Naive thymus-derived CD8-positive, alpha-beta T cell (primary cell): ENCODE data around the gene GRIK4. TPM values are rescaled to one million over a fixed set of nuclear protein-coding genes. Genes with fewer than 3 reads are reported as not detected.
"Not testable (repeated sequence)": the region's sequence is repeated elsewhere in the genome, so short reads cannot be mapped to it uniquely, and the experiment has no call there.

ENCODE experiments used
- ATAC-seq, 2 donors: fragments of 150-1000 bp; cut with Tn5 transposase in 1 of 2; sonication (Bioruptor Pico), chemical (Tn5 transposase) in 1 of 2; 1 replicate in 1 of 2; 2 replicates in 1 of 2; pipeline ENCODE4 v1.10.0; 2021; ENCODE audit warnings: mild to moderate bottlenecking in 2 of 2, moderate library complexity in 2 of 2
- POLR2A ChIA-PET: fragments of 350-600 bp; sonication (Branson Sonifier 250); formaldehyde crosslinking; loops from one replicate; lab custom pipeline; 2021; ENCODE audit warnings: antibody characterized with exemption; lab: Charles Lee
- DNase-seq, 10 donors: peaks; one replicate each; pipeline versions ENCODE4 v3.0.0 to v3.0.0-alpha.2; 2020 to 2022
- H3K27ac Mint-ChIP-seq, 10 donors: one replicate each; pipeline ENCODE4 v1.8.0; 2020 to 2022; ENCODE audit warnings: mild to moderate bottlenecking in 10 of 10, mixed read lengths in 10 of 10, moderate library complexity in 4 of 10, inconsistent platforms in 1 of 10
- H3K27me3 Mint-ChIP-seq, 5 donors: one replicate each; pipeline ENCODE4 v1.8.0; 2021 to 2022; ENCODE audit warnings: mixed read lengths in 5 of 5
- H3K36me3 Mint-ChIP-seq, 3 donors: one replicate each; pipeline ENCODE4 v1.8.0; 2020 to 2022; ENCODE audit warnings: mixed read lengths in 3 of 3, mild to moderate bottlenecking in 2 of 3, inconsistent platforms in 1 of 3
- H3K4me1 Mint-ChIP-seq, 4 donors: one replicate each; pipeline ENCODE4 v1.8.0; 2021 to 2022; ENCODE audit warnings: mixed read lengths in 4 of 4
- H3K4me3 Mint-ChIP-seq, 10 donors: one replicate each; pipeline ENCODE4 v1.8.0; 2020 to 2022; ENCODE audit warnings: mild to moderate bottlenecking in 10 of 10, mixed read lengths in 10 of 10, moderate library complexity in 6 of 10, inconsistent platforms in 1 of 10
- H3K9me3 Mint-ChIP-seq, 9 donors: one replicate each; pipeline ENCODE4 v1.8.0; 2020 to 2022; ENCODE audit warnings: mixed read lengths in 9 of 9, mild to moderate bottlenecking in 3 of 9, inconsistent platforms in 1 of 9, moderate library complexity in 1 of 9
- polyA plus RNA-seq, 3 donors: library from polyadenylated mRNA; unstranded; fragments of 300-500 nt; fragmentation: Illumina TruSeq; gene quantifications; one replicate each; pipeline ENCODE4 v1.2.3, GENCODE V29; 2021
- total RNA-seq, 8 experiments: library from RNA in 2 of 8; stranded (reverse) in 2 of 8; gene quantifications; one replicate each; pipeline ENCODE4 v1.2.3 and lab custom pipeline; 2021 to 2026

GRIK4 gene
- total and polyA plus RNA-seq, 5 experiments from 2014 or later = not detected

DNA sequence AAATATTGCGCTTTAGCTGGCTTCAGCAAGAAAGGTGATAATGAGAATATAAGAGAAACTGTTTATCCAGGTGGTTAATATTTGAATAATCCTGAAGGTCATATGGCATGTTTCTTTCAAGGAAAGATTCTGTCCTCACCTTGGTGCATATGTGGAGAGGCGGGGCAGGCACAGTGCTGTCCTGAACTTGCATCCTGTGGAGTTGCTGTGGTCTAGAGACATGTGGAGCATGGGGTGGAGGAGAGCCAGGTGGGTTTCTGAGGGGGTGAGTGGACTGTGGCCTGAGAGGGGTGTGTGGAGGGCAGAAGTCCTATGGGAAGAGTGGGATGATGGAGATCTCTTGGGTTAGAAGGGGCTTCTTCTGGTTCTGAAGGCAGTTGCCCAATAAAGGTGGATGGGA lies 65.5 kb downstream of the GRIK4 start:
- H3K27ac Mint-ChIP-seq = no peak overlapping the region
- POLR2A ChIA-PET = no interaction called here
- no peak overlapping the region for H3K4me3 Mint-ChIP-seq
- no peaks in the 10 kb centered on the region for H3K36me3 Mint-ChIP-seq
- DNase-seq = peak in 1 of 10 donors; percentile 6
- ATAC-seq = no peak
- H3K4me1 Mint-ChIP-seq = peaks cover 0 to 3% (median 0%) of the 10 kb centered on the region in 4 donors
- H3K9me3 Mint-ChIP-seq = peaks cover 0 to 3% (median 0%) of the 10 kb centered on the region in 9 donors
- H3K27me3 Mint-ChIP-seq = peaks cover 6 to 42% (median 14%) of the 10 kb centered on the region in 5 donors

DNA sequence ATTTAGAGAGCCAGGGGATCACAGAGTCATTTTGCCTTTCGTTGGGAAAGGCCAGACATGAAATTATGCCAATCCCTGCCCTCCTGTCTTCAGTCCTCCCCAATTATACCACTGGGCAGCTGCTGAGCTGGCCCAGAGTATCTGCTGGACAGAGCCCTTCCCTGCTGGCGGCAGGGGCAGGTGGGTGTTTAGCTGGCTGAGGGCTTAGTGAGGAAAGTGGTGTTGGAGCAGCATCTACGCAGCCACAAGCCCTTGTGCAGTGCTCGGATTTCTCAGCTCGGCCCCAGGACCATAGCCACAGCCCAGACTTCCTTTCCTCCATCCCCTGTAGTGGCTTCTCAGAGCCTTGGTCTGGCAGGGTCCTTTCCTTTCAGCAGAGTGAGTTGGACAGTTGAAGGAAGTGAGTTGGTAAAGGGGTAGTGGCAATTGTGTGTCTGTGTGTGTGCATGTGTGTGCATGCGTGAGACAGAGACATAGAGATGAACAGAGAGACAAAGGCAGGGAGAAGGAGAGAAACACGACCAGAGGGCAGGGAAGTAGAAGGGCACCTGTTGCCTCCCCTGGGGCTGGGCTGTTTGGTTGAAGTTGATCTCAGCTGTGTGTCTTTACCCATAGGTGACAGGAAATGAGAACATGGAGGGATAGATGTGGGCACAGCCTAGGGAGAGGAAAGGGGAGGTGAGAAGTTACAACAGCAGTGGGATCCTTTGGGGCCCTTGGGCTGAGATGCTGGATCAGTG lies 66.2 kb downstream of the GRIK4 start:
- peaks cover 0 to 3% (median 0%) of the 10 kb centered on the region in 9 donors for H3K9me3 Mint-ChIP-seq
- ATAC-seq (no peak), DNase-seq (peak in 1 of 10 donors; percentile 18)
- H3K4me1 Mint-ChIP-seq = peaks cover 0 to 3% (median 0%) of the 10 kb centered on the region in 4 donors
- H3K4me3 Mint-ChIP-seq = no peak overlapping the region
- H3K27me3 Mint-ChIP-seq = peaks cover 6 to 37% (median 14%) of the 10 kb centered on the region in 5 donors
- no peaks in the 10 kb centered on the region for H3K36me3 Mint-ChIP-seq
- H3K27ac Mint-ChIP-seq = no peak overlapping the region
- POLR2A ChIA-PET = no interaction called here

DNA sequence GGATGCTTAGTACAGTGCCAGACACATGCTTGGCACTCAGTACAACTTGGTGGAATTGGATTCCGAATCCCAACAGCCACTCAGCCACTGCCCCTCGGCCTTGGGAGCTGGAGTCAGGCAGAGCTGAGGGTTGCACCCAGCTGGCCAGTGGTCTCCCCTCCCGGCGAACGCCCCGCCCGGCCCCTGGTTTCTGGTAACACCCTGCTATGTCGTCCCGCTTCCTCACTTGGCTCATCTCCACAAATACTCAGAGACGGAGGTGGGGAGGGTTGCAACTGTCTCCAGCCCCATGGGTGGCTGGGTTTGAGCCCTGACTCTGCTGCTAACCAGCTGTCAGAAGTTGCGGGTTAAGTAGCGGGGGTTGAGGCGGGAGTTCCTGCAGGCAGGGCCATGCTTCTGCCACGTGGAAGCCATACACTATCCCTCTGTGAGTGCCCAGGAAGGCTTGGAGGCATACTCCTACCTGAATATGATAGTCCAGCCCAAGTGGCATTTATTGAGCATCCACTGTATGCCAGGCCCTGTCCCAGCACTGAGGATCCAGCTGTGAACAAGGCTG lies 67.1 kb downstream of the GRIK4 start:
- H3K36me3 Mint-ChIP-seq = no peaks in the 10 kb centered on the region
- DNase-seq (peak in 1 of 10 donors; percentile 38), ATAC-seq (no peak)
- POLR2A ChIA-PET = no interaction called here
- H3K27me3 Mint-ChIP-seq = peaks cover 7 to 42% (median 22%) of the 10 kb centered on the region in 5 donors
- peaks cover 0 to 11% (median 7%) of the 10 kb centered on the region in 9 donors for H3K9me3 Mint-ChIP-seq
- no peak overlapping the region for H3K27ac Mint-ChIP-seq
- no peak overlapping the region for H3K4me3 Mint-ChIP-seq
- peaks cover 0 to 3% (median 0%) of the 10 kb centered on the region in 4 donors for H3K4me1 Mint-ChIP-seq

DNA sequence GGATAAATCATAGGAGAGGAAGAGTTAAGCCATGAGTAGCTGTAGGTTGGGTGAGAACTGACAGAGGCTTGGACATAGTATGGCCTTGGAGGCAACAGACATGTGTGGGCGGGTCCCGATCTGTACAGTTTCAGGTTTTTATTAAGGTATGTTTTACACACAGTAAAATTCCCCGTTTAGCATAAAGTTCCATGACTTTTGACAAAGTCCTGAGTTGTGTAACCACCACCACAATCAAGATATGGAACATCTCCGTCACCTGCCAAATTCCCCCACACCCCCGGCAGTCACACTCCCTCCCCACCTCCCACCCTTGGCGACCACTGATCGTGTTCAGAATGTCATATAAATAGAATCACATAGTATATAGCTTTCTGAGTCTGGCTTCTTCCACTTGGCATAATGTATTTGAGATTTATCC lies 68.1 kb downstream of the GRIK4 start:
- peak in 1 of 10 donors; percentile 45 for DNase-seq
- POLR2A ChIA-PET = no interaction called here
- H3K9me3 Mint-ChIP-seq = peaks cover 0 to 17% (median 7%) of the 10 kb centered on the region in 9 donors
- no peak overlapping the region for H3K27ac Mint-ChIP-seq
- no peaks in the 10 kb centered on the region for H3K36me3 Mint-ChIP-seq
- H3K4me3 Mint-ChIP-seq = no peak overlapping the region
- no peak for ATAC-seq
- H3K27me3 Mint-ChIP-seq = peaks cover 11 to 42% (median 24%) of the 10 kb centered on the region in 5 donors
- peaks cover 0 to 3% (median 0%) of the 10 kb centered on the region in 4 donors for H3K4me1 Mint-ChIP-seq

DNA sequence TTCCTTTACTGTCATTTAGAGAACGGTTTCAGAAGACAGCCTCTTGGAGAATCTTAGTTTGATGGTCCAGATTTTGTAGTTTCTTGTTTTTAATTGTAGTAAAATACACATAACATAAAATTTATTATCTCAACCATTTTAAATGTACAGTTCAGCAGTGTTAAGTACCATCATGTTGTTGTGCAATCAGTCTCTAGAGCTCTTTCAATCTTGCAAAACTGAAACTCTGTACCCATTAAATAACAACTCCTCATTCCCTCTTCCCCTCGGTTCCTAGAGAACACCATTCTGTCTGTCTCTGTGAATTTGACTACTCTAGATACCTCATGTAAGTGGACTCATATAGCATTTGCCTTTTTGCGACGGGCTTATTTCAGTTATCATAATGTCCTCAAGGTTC lies 69.8 kb downstream of the GRIK4 start:
- POLR2A ChIA-PET = no interaction called here
- Mint-ChIP-seq H3K9me3 (peaks cover 0 to 18% (median 7%) of the 10 kb centered on the region in 9 donors), H3K4me1 (peaks cover 0 to 3% (median 0%) of the 10 kb centered on the region in 4 donors), H3K4me3 (no peak overlapping the region), H3K36me3 (no peaks in the 10 kb centered on the region), H3K27me3 (peaks cover 14 to 46% (median 29%) of the 10 kb centered on the region in 5 donors), H3K27ac (no peak overlapping the region)
- ATAC-seq (no peak), DNase-seq (no peak)

DNA sequence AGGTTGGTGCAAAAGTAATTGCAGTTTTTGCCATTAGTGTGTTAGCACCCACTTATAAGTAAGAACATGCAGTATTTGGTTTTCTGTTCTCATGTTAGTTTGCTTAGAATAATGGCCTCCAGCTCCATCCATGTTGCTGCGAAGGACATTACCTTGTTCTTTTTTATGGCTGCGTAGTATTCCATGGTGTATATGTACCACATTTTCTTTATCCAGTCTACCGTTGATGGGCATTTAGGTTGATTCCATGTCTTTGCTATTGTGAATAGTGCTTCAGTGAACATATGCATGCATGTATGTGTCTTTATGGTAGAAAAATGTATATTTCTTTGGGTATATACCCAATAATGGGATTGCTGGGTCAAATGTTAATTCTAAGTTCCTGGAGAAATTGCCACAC lies 71.0 kb downstream of the GRIK4 start:
- H3K9me3 Mint-ChIP-seq = peaks cover 0 to 18% (median 7%) of the 10 kb centered on the region in 9 donors
- POLR2A ChIA-PET, H3K36me3 Mint-ChIP-seq, H3K4me1 Mint-ChIP-seq, DNase-seq, ATAC-seq, H3K27ac Mint-ChIP-seq, H3K4me3 Mint-ChIP-seq: not testable (repeated sequence)
- peaks cover 10 to 46% (median 26%) of the 10 kb centered on the region in 5 donors for H3K27me3 Mint-ChIP-seq

DNA sequence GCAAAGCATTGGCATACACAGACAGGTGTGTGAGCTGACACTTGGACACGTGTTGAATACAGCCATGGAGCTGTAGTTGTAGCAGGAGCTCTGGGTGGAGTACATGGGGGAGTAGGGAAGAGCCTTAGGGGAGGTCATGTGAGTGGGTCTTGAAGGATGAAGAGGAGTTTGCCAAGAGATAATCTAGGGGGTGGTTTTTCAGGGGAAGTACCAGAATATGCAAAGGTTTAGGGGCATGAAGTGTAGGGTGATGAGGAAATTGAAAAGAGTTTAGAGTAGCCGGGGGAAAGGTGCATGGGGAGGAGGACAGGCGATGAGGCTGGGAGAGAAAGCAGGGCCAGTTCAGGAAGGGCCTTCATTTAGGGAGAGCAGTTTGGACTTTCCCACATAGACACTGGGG lies 74.5 kb downstream of the GRIK4 start:
- POLR2A ChIA-PET = no interaction called here
- DNase-seq (no peak), ATAC-seq (no peak)
- Mint-ChIP-seq H3K36me3 (no peaks in the 10 kb centered on the region), H3K4me1 (no peaks in the 10 kb centered on the region), H3K27me3 (peaks cover 7 to 47% (median 30%) of the 10 kb centered on the region in 5 donors), H3K27ac (no peak overlapping the region), H3K4me3 (no peak overlapping the region), H3K9me3 (peaks cover 0 to 18% (median 7%) of the 10 kb centered on the region in 9 donors)

DNA sequence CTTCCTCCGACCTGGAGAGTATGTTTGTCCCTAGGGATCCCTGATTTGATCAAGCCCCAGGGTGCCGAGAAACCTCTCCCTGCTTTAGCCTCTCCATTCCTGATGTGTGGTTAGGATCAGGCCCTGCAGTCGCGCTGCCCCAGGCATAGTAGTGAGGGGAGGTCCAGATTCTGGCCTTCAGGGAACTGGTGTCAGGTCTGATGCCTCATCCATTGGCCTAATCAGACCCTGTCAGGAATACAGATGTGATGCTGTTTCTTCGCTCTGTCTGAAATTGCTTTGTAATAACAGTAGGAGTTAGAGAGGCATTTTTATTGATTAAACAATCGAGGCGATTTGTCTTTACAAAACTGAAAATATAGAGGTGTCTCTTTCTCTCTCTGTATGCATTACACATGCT lies 75.2 kb downstream of the GRIK4 start:
- Mint-ChIP-seq H3K36me3 (no peaks in the 10 kb centered on the region), H3K27ac (no peak overlapping the region), H3K4me1 (no peaks in the 10 kb centered on the region), H3K4me3 (no peak overlapping the region), H3K27me3 (peaks cover 7 to 49% (median 34%) of the 10 kb centered on the region in 5 donors), H3K9me3 (peaks cover 0 to 18% (median 7%) of the 10 kb centered on the region in 9 donors)
- DNase-seq (no peak), ATAC-seq (no peak)
- POLR2A ChIA-PET = no interaction called here

DNA sequence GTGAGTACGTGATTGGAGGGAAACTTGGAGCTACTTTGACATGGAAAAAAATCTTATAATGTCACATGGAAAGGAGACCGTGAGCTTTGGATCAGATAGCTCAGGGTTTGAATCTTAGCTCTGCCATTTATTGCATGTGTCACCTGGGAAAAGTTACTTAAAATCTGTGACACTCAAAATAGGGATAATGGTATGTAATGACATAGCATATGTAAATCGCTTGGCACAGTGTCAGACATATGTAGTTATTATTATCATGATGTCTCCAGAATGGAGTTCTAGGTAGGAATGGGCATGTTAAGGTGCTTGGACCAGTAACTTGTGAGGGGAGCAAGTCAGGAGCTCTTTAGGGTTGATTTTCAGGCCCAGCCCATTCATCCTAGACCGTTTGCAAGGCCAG lies 75.8 kb downstream of the GRIK4 start:
- no peaks in the 10 kb centered on the region for H3K36me3 Mint-ChIP-seq
- peaks cover 0 to 18% (median 7%) of the 10 kb centered on the region in 9 donors for H3K9me3 Mint-ChIP-seq
- ATAC-seq (no peak), DNase-seq (peak in 1 of 10 donors; percentile 3)
- no peaks in the 10 kb centered on the region for H3K4me1 Mint-ChIP-seq
- no peak overlapping the region for H3K27ac Mint-ChIP-seq
- POLR2A ChIA-PET = no interaction called here
- no peak overlapping the region for H3K4me3 Mint-ChIP-seq
- peaks cover 7 to 49% (median 37%) of the 10 kb centered on the region in 5 donors for H3K27me3 Mint-ChIP-seq

DNA sequence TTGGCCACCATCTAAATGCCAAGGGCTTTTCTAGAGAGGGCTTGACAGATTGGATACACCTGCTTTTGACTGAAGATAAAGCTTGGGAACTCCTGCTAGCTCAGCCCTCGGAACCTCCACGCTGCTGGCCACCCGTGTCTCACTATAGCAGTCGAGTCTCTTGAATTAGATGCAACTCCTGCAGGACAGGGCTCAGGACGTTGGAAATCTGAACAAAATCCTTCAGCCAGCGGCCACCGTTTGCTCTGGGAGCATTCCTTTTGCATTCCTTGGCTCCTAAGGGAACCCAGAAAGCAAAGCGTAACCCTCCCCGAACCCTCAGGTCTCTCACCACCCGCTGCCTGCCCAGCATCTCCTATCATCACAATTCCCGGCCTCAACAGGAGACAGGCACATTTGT lies 77.8 kb downstream of the GRIK4 start:
- Mint-ChIP-seq H3K4me1 (no peaks in the 10 kb centered on the region), H3K27ac (no peak overlapping the region), H3K9me3 (peaks cover 0 to 3% (median 0%) of the 10 kb centered on the region in 9 donors), H3K36me3 (no peaks in the 10 kb centered on the region), H3K4me3 (no peak overlapping the region), H3K27me3 (peaks cover 8 to 57% (median 31%) of the 10 kb centered on the region in 5 donors)
- ATAC-seq = no peak
- POLR2A ChIA-PET = no interaction called here
- peak in 1 of 10 donors; percentile 3 for DNase-seq

DNA sequence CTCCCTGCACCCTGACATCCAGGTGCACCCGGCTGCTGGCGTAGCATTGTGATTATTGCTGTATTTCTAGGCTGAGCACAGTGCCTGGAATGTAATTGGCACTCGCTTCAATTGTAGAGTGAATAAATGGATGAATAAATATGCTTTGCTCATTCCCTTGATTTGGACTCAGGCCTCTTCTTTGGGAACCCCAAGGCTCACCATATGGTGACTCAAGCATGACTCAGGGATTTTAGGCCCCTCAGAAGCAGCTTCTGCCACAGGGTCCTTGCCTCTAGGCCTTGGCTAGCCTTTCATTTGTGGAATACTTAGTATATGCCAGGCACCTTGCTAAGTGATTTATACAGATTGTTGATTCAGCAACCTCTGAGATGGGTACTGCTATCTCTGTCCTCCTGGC lies 78.9 kb downstream of the GRIK4 start:
- H3K27me3 Mint-ChIP-seq = peaks cover 6 to 51% (median 27%) of the 10 kb centered on the region in 5 donors
- no peak for ATAC-seq
- POLR2A ChIA-PET = no interaction called here

DNA sequence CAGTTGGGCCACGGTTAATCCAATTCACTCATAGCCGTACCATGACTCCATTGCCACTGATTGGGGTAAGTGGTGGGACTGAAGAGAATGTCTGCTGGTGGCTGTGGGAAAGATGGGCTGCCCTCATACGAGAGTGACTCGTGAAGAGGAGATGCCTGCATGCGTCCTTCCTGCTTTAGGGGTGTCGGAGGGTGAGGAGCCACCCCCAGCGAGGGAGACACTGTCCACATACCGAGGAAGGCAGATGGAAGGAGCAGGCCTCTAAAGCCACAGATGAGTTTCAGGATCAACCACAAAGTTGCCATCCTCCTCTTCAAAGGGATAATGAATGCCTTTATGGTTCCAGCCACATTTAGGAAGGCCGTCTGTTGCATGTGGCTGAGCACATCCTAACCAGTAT lies 83.2 kb downstream of the GRIK4 start:
- ATAC-seq (no peak), DNase-seq (peak in 1 of 10 donors; percentile 15)
- Mint-ChIP-seq H3K9me3 (no peaks in the 10 kb centered on the region), H3K27ac (no peak overlapping the region), H3K36me3 (no peaks in the 10 kb centered on the region), H3K27me3 (peaks cover 5 to 35% (median 16%) of the 10 kb centered on the region in 5 donors), H3K4me3 (no peak overlapping the region), H3K4me1 (no peaks in the 10 kb centered on the region)
- POLR2A ChIA-PET = no interaction called here

More for the DNA sequence above, 78.9 kb downstream of the GRIK4 start:
- H3K4me3 Mint-ChIP-seq = no peak overlapping the region
- no peak overlapping the region for H3K27ac Mint-ChIP-seq
- H3K4me1 Mint-ChIP-seq = no peaks in the 10 kb centered on the region
- no peaks in the 10 kb centered on the region for H3K36me3 Mint-ChIP-seq
- no peaks in the 10 kb centered on the region for H3K9me3 Mint-ChIP-seq
- peak in 1 of 10 donors; percentile 35 for DNase-seq

DNA sequence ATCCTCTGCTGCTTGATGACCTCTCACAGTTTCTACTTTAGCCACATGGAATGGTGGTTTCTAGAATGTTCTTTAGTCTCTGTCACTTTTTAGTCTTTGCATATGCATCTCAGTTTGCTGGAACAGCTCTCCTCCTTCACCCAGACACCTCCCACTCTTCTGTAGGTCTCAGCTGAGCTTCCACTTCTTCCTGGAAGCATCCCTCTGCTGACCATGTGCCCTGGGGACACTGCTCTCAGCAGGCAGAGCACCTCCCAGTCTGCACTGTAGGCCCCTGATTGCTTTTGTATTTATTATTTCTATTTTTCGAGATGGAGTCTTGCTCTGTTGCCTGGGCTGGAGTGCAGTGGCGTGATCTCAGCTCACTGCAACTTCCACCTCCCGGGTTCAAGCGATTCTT lies 84.0 kb downstream of the GRIK4 start:
- H3K27ac Mint-ChIP-seq = no peak overlapping the region
- no peaks in the 10 kb centered on the region for H3K4me1 Mint-ChIP-seq
- ATAC-seq (no peak), DNase-seq (peak in 1 of 10 donors; percentile 2)
- H3K36me3 Mint-ChIP-seq = no peaks in the 10 kb centered on the region
- peaks cover 5 to 30% (median 16%) of the 10 kb centered on the region in 5 donors for H3K27me3 Mint-ChIP-seq
- H3K9me3 Mint-ChIP-seq = no peaks in the 10 kb centered on the region
- no peak overlapping the region for H3K4me3 Mint-ChIP-seq
- POLR2A ChIA-PET = no interaction called here
